ENCODE results near the gene CNTF.
A peak's percentile ranks its signal among the peaks of the same experiment; 100 is the strongest.

The CNTF gene

GRCh38 chr11:58580311-58580710, 42.2 kb upstream of the CNTF start:
- Histone ChIP-seq H3K27ac (ENCODE audit: low read length) (peak overlapping the region; percentile 95), H3K27me3 (ENCODE audit: low read depth, low read length) (no peaks in the 10 kb centered on the region), H3K36me3 (ENCODE audit: control insufficient read depth in 1 of 2, insufficient read depth in 2 of 2, low read length in 2 of 2) (peaks cover 0 to 18% of the 10 kb centered on the region in 2 donors), H3K4me1 (ENCODE audit: control insufficient read depth in 1 of 2, insufficient read depth in 2 of 2, low read length in 2 of 2) (peaks cover 22 to 56% of the 10 kb centered on the region in 2 donors), H3K9me3 (ENCODE audit: control insufficient read depth in 1 of 2, low read length in 2 of 2) (no peaks in the 10 kb centered on the region), H3K4me3 (ENCODE audit: low read depth in 1 of 2, low read length in 2 of 2) (peak overlapping the region; percentile 89 to 90)

- Histone ChIP-seq H3K4me1 (ENCODE audit: control insufficient read depth in 1 of 2, insufficient read depth in 2 of 2, low read length in 2 of 2) (peaks cover 13 to 41% of the 10 kb centered on the region in 2 donors), H3K27me3 (ENCODE audit: low read depth, low read length) (no peaks in the 10 kb centered on the region), H3K9me3 (ENCODE audit: control insufficient read depth in 1 of 2, low read length in 2 of 2) (no peaks in the 10 kb centered on the region), H3K27ac (ENCODE audit: low read length) (no peak overlapping the region), H3K36me3 (ENCODE audit: control insufficient read depth in 1 of 2, insufficient read depth in 2 of 2, low read length in 2 of 2) (peaks cover 5 to 14% of the 10 kb centered on the region in 2 donors), H3K4me3 (ENCODE audit: low read depth in 1 of 2, low read length in 2 of 2) (no peak overlapping the region)
These were observed 40.0 kb upstream of the CNTF start for GRCh38 chr11:58582437-58582836.

- Histone ChIP-seq H3K9me3 (ENCODE audit: control insufficient read depth in 1 of 2, low read length in 2 of 2) (no peaks in the 10 kb centered on the region), H3K27me3 (ENCODE audit: low read depth, low read length) (no peaks in the 10 kb centered on the region), H3K36me3 (ENCODE audit: control insufficient read depth in 1 of 2, insufficient read depth in 2 of 2, low read length in 2 of 2) (peaks cover 0 to 5% of the 10 kb centered on the region in 2 donors), H3K27ac (ENCODE audit: low read length) (no peak overlapping the region), H3K4me3 (ENCODE audit: low read depth in 1 of 2, low read length in 2 of 2) (no peak overlapping the region), H3K4me1 (ENCODE audit: control insufficient read depth in 1 of 2, insufficient read depth in 2 of 2, low read length in 2 of 2) (peaks cover under 1 to 22% of the 10 kb centered on the region in 2 donors)
These were observed 35.5 kb upstream of the CNTF start for GRCh38 chr11:58586998-58587397.

DNA sequence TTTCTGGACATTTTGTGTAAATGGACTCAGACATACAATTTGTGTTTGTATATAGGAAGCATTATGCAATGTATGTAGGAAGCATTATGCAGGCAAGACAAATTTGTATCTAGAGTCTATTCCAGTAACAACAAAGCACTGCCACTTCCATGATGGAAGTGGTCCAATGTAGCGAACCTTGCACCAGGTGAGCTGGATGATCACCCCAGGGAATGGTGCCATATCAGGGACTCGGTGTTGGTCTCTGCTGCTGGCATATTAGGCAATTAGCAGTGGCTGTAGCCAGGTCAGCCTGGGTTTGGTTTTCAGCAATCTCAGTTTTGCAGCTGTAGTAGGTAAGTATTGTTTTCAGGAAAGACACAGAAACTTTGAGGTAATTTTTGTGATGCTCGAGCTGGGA, 30.8 kb upstream of the CNTF start:
- Histone ChIP-seq H3K4me1 (ENCODE audit: control insufficient read depth in 1 of 2, insufficient read depth in 2 of 2, low read length in 2 of 2) (peaks cover 0 to 3% of the 10 kb centered on the region in 2 donors), H3K27ac (ENCODE audit: low read length) (no peak overlapping the region), H3K9me3 (ENCODE audit: control insufficient read depth in 1 of 2, low read length in 2 of 2) (no peaks in the 10 kb centered on the region), H3K4me3 (ENCODE audit: low read depth in 1 of 2, low read length in 2 of 2) (no peak overlapping the region), H3K27me3 (ENCODE audit: low read depth, low read length) (no peaks in the 10 kb centered on the region), H3K36me3 (ENCODE audit: control insufficient read depth in 1 of 2, insufficient read depth in 2 of 2, low read length in 2 of 2) (peaks cover 0 to 1% of the 10 kb centered on the region in 2 donors)

DNA sequence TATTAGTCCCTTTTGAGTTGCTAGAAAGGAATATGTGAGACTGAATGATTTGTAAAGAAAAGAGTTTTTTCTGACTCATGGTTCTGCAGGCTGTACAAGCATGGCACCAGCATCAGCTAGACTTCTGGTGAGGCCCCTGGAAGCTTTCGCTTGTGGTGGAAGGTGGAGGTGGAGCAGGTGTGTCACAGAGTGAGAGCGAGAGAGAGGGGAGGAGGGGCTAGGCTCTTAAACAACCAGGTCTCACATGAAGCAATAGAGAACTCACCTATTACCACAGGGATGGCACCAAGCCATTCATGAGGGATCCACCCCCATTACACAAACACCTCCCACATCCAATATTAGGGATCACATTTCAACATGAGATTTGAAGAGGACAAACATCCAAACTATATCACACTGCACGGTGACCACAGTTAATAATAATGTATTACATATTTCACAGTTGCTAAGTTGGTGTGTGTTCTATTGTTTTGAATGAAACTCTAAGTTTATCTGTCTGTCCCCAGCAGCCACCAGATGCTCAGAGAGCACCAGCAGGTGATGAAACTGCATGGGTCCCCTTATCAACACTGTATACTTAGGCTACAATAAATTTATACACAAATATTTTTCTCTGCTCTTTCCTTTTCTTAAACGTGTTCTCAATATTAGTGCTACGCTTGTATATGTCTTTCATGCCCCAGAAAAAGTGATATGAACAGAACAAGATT, 29.5 kb upstream of the CNTF start:
- H3K27ac ChIP-seq (ENCODE audit: low read length), result no peak overlapping the region
- H3K4me3 ChIP-seq (ENCODE audit: low read depth in 1 of 2, low read length in 2 of 2), result no peak overlapping the region
- H3K4me1 ChIP-seq (ENCODE audit: control insufficient read depth in 1 of 2, insufficient read depth in 2 of 2, low read length in 2 of 2), result peaks cover 0 to 10% of the 10 kb centered on the region in 2 donors
- no peaks in the 10 kb centered on the region for H3K9me3 ChIP-seq (ENCODE audit: control insufficient read depth in 1 of 2, low read length in 2 of 2)
- H3K27me3 ChIP-seq (ENCODE audit: low read depth, low read length), result no peaks in the 10 kb centered on the region
- no peaks in the 10 kb centered on the region for H3K36me3 ChIP-seq (ENCODE audit: control insufficient read depth in 1 of 2, insufficient read depth in 2 of 2, low read length in 2 of 2)

DNA sequence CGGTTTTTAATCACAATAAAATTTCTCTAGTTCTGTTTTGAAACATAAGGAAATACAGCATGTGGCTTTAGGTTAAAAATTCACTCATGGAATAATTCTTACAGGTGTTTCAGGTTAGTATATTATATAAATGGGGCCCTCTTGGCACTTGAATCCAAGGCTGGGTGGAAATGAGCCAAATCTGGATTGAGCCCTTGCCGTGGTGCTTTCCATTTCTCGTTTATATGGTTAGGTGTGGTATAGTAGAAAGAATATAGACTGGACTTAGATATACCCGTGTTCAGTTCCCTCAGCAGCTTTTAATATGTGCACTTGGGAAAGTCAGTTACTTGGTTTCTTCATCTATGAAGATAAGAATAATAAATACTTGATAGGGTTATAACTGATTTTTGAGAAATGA, 27.6 kb upstream of the CNTF start:
- Histone ChIP-seq H3K9me3 (ENCODE audit: control insufficient read depth in 1 of 2, low read length in 2 of 2) (no peaks in the 10 kb centered on the region), H3K4me3 (ENCODE audit: low read depth in 1 of 2, low read length in 2 of 2) (no peak overlapping the region), H3K4me1 (ENCODE audit: control insufficient read depth in 1 of 2, insufficient read depth in 2 of 2, low read length in 2 of 2) (peaks cover 0 to 18% of the 10 kb centered on the region in 2 donors), H3K27me3 (ENCODE audit: low read depth, low read length) (no peaks in the 10 kb centered on the region), H3K36me3 (ENCODE audit: control insufficient read depth in 1 of 2, insufficient read depth in 2 of 2, low read length in 2 of 2) (no peaks in the 10 kb centered on the region), H3K27ac (ENCODE audit: low read length) (no peak overlapping the region)

DNA sequence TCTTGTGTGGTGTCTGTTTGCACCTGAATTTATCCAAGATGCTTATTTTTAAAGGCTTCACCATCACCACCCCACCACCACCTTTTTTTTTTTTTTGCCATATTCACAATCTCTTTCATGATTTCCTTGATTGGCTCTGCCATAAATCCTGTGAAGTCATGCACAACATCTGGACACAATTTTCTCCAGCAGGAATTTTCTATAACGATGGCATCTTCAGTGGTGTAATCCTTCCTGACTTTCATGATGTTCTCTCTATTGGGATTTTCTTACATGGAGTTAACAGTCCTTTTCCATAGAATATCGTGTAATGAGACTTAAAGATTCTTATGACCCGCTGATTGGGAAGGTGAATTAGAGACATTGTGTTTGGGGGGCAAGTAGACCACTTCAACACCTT, 25.8 kb upstream of the CNTF start:
- no peak overlapping the region for H3K27ac ChIP-seq (ENCODE audit: low read length)
- no peaks in the 10 kb centered on the region for H3K27me3 ChIP-seq (ENCODE audit: low read depth, low read length)
- H3K4me1 ChIP-seq (ENCODE audit: control insufficient read depth in 1 of 2, insufficient read depth in 2 of 2, low read length in 2 of 2), result peaks cover 0 to 25% of the 10 kb centered on the region in 2 donors
- no peaks in the 10 kb centered on the region for H3K36me3 ChIP-seq (ENCODE audit: control insufficient read depth in 1 of 2, insufficient read depth in 2 of 2, low read length in 2 of 2)
- no peak overlapping the region for H3K4me3 ChIP-seq (ENCODE audit: low read depth in 1 of 2, low read length in 2 of 2)
- no peaks in the 10 kb centered on the region for H3K9me3 ChIP-seq (ENCODE audit: control insufficient read depth in 1 of 2, low read length in 2 of 2)

DNA sequence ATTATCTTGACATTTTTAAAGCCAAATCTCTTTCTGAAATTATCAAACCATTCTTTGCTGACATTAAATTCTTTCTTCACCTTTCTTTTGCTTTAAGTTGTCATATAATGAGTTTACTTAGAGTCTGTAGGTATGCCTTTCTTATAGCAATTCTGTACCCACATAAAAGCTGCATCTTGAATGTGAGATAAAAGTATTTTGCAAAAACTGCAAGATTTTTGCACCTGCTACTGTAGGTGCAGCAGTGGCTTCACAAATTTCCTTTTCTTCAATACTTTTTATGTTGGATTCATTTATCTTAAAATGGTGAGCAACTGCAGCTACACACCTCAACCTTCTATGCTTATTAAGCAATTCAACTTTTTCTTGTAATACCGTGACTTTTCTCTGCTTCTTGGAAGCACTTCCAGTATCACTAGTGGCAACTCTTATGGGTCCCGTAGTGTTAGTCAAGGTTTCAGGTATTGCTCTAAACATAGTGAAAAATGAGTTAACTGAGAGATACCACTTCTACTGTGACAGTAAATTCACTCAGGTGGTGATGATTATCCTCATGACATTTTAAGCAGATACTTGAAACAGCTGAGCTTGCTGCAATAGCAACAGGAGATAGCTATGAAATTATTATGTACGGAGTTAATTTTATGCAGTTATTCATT, 24.9 kb upstream of the CNTF start:
- Histone ChIP-seq H3K9me3 (ENCODE audit: control insufficient read depth in 1 of 2, low read length in 2 of 2) (no peaks in the 10 kb centered on the region), H3K4me1 (ENCODE audit: control insufficient read depth in 1 of 2, insufficient read depth in 2 of 2, low read length in 2 of 2) (peaks cover 0 to 25% of the 10 kb centered on the region in 2 donors), H3K4me3 (ENCODE audit: low read depth in 1 of 2, low read length in 2 of 2) (no peak overlapping the region), H3K36me3 (ENCODE audit: control insufficient read depth in 1 of 2, insufficient read depth in 2 of 2, low read length in 2 of 2) (no peaks in the 10 kb centered on the region), H3K27ac (ENCODE audit: low read length) (no peak overlapping the region), H3K27me3 (ENCODE audit: low read depth, low read length) (no peaks in the 10 kb centered on the region)

DNA sequence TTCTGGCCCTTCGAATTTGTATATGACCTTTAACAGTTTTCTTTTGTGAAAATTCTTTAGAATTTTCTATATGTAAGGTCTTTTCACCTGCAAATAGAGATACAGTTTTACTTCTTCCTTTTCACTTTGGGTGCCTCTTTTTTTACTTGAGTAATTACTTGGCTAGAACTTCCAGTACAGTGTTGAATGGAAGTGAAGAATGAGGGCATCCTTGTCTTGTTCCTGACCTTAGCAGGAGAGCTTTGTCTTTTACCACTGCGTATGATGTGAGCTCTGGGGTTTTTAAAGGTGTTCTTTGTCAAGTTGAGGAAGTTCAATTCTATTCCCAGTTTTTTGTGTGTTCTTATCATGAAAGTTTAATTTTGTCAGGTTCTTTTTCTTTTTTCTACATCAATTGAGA, 22.0 kb upstream of the CNTF start:
- no peaks in the 10 kb centered on the region for H3K9me3 ChIP-seq (ENCODE audit: control insufficient read depth in 1 of 2, low read length in 2 of 2)
- no peaks in the 10 kb centered on the region for H3K27me3 ChIP-seq (ENCODE audit: low read depth, low read length)
- H3K4me3 ChIP-seq (ENCODE audit: low read depth in 1 of 2, low read length in 2 of 2), result no peak overlapping the region
- no peaks in the 10 kb centered on the region for H3K36me3 ChIP-seq (ENCODE audit: control insufficient read depth in 1 of 2, insufficient read depth in 2 of 2, low read length in 2 of 2)
- H3K27ac ChIP-seq (ENCODE audit: low read length), result no peak overlapping the region
- H3K4me1 ChIP-seq (ENCODE audit: control insufficient read depth in 1 of 2, insufficient read depth in 2 of 2, low read length in 2 of 2), result peaks cover 3 to 23% of the 10 kb centered on the region in 2 donors

GRCh38 chr11:58606930-58607714, 15.3 kb upstream of the CNTF start:
- Histone ChIP-seq H3K27ac (ENCODE audit: low read length) (no peak overlapping the region), H3K9me3 (ENCODE audit: control insufficient read depth in 1 of 2, low read length in 2 of 2) (no peaks in the 10 kb centered on the region), H3K27me3 (ENCODE audit: low read depth, low read length) (no peaks in the 10 kb centered on the region), H3K4me1 (ENCODE audit: control insufficient read depth in 1 of 2, insufficient read depth in 2 of 2, low read length in 2 of 2) (peaks cover 7 to 8% of the 10 kb centered on the region in 2 donors), H3K4me3 (ENCODE audit: low read depth in 1 of 2, low read length in 2 of 2) (no peak overlapping the region), H3K36me3 (ENCODE audit: control insufficient read depth in 1 of 2, insufficient read depth in 2 of 2, low read length in 2 of 2) (peaks cover 18 to 20% of the 10 kb centered on the region in 2 donors)

DNA sequence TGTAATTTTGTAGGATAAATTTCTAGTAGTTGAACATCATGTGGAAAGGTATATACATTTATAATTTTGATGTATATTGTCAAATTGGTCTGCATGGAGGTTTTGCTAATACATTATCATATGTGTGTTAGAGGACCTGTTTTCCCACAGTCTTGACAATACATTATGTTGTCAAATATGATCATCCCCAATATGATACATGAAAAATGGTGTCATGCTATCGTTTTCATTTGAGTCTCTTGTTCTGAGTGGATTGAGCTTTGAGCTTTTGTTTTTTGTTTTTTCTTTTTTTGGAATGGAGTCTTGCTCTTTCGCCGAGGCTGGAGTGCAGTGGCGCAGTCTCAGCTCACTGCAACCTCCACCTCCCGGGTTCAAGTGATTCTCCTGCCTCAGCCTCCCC, 14.1 kb upstream of the CNTF start:
- H3K36me3 ChIP-seq (ENCODE audit: control insufficient read depth in 1 of 2, insufficient read depth in 2 of 2, low read length in 2 of 2), result peaks cover 30 to 32% of the 10 kb centered on the region in 2 donors
- no peaks in the 10 kb centered on the region for H3K27me3 ChIP-seq (ENCODE audit: low read depth, low read length)
- no peak overlapping the region for H3K4me3 ChIP-seq (ENCODE audit: low read depth in 1 of 2, low read length in 2 of 2)
- H3K4me1 ChIP-seq (ENCODE audit: control insufficient read depth in 1 of 2, insufficient read depth in 2 of 2, low read length in 2 of 2), result peaks cover 7 to 8% of the 10 kb centered on the region in 2 donors
- no peak overlapping the region for H3K27ac ChIP-seq (ENCODE audit: low read length)
- no peaks in the 10 kb centered on the region for H3K9me3 ChIP-seq (ENCODE audit: control insufficient read depth in 1 of 2, low read length in 2 of 2)

Data from muscle layer of duodenum (tissue), 2 donors.